ENCODE data around the gene BRD7.
"Not testable (repeated sequence)": the region's sequence is repeated elsewhere in the genome, so short reads cannot be mapped to it uniquely, and the experiment has no call there.

Gene BRD7

GRCh38 chr16:50359626-50360025 is 9.2 kb downstream of the BRD7 start:
- TF ChIP-seq, protein P1, sequence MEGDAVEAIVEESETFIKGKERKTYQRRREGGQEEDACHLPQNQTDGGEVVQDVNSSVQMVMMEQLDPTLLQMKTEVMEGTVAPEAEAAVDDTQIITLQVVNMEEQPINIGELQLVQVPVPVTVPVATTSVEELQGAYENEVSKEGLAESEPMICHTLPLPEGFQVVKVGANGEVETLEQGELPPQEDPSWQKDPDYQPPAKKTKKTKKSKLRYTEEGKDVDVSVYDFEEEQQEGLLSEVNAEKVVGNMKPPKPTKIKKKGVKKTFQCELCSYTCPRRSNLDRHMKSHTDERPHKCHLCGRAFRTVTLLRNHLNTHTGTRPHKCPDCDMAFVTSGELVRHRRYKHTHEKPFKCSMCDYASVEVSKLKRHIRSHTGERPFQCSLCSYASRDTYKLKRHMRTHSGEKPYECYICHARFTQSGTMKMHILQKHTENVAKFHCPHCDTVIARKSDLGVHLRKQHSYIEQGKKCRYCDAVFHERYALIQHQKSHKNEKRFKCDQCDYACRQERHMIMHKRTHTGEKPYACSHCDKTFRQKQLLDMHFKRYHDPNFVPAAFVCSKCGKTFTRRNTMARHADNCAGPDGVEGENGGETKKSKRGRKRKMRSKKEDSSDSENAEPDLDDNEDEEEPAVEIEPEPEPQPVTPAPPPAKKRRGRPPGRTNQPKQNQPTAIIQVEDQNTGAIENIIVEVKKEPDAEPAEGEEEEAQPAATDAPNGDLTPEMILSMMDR (conservative IDR thresholded peaks at IDR 0.05; ENCODE audit: low read length), result no peak
- DNase-seq (ENCODE audit: low read depth), result no peak
- H3K4me3 ChIP-seq (ENCODE audit: low read length), result no peak overlapping the region

- TF ChIP-seq, protein P1 (conservative IDR thresholded peaks at IDR 0.05; ENCODE audit: low read length), result peak; percentile 71
- no peak for DNase-seq (ENCODE audit: low read depth)
- no peak overlapping the region for H3K4me3 ChIP-seq (ENCODE audit: low read length)
Measured at GRCh38 chr16:50354629-50355456, 13.9 kb downstream of the BRD7 start.

GRCh38 chr16:50354082-50354481 is 14.7 kb downstream of the BRD7 start:
- TF ChIP-seq, protein P1 (conservative IDR thresholded peaks at IDR 0.05; ENCODE audit: low read length), result no peak
- peak; percentile 34 for DNase-seq (ENCODE audit: low read depth)
- H3K4me3 ChIP-seq (ENCODE audit: low read length), result no peak overlapping the region

DNA sequence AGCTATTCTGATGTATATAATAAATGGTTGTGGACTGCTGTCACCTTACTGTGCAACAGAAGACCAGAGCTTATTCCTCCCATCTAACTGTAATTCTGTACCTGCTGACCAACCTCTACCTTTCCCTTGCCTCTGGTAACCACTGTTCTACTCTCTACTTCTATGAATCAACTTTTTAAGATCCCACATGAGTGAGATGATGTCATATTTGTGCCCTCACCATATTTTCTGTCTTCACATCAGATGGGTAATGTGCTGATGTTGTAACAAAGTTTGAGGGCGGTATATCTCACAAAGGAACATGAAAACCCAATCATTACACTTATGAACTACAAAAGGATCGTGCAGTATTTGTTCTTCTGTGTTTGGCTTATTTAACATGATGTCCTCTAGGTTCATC is 16.8 kb downstream of the BRD7 start:
- no peak for DNase-seq (ENCODE audit: low read depth)
- TF ChIP-seq, protein P1 (conservative IDR thresholded peaks at IDR 0.05; ENCODE audit: low read length), result no peak
- H3K4me3 ChIP-seq (ENCODE audit: low read length), result no peak overlapping the region

DNA sequence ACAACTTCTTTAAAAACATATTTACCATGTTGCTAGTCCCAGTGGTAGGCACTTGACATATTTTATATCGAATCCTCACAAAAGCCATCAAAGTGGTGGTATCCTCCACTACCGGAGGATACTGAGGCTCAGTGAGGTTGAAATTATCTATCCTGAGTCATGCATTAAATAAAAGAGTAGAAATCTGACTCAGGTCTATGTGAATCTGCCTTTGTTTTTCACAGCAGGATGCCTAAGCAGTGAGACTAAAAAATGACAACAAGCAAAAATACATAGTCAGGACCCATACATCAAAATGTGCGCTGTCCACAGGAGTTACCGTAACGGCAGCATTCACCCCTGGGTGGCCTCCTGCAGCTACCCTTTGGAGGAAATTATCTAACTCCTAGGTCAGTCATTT is 17.7 kb downstream of the BRD7 start:
- DNase-seq (ENCODE audit: low read depth), result no peak
- no peak overlapping the region for H3K4me3 ChIP-seq (ENCODE audit: low read length)
- TF ChIP-seq, protein P1 (conservative IDR thresholded peaks at IDR 0.05; ENCODE audit: low read length), result no peak

DNA sequence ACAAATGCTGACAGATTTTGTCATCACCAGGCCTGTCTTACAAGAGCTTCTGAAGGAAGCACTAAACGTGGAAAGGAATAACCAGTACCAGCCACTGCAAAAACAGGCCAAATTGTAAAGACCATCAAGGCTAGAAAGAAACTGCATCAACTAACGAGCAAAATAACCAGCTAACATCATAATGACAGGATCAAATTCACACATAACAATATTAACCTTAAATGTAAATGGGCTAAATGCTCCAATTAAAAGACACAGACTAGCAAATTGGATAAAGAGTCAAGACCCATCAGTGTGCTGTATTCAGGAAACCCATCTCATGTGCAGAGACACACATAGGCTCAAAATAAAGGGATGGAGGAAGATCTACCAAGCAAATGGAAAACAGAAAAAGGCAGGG is 23.6 kb downstream of the BRD7 start:
- H3K4me3 ChIP-seq (ENCODE audit: low read length); DNase-seq (ENCODE audit: low read depth): not testable (repeated sequence)

DNA sequence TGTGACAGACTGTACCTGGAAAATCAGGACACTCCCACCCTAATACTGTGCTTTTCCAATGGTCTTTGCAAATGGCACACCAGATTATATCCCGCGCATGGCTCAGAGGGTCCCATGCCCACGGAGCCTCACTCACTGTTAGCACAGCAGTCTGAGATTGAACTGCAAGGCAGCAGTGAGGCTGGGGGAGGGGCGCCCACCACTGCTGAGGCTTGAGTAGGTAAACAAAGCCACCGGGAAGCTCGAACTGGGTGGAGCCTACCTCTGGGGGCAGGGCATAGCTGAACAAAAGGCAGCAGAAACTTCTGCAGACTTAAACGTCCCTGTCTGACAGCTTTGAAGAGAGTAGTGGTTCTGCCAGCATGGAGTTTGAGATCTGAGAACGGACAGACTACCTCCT is 25.2 kb downstream of the BRD7 start:
- H3K4me3 ChIP-seq (ENCODE audit: low read length); DNase-seq (ENCODE audit: low read depth): not testable (repeated sequence)

DNA sequence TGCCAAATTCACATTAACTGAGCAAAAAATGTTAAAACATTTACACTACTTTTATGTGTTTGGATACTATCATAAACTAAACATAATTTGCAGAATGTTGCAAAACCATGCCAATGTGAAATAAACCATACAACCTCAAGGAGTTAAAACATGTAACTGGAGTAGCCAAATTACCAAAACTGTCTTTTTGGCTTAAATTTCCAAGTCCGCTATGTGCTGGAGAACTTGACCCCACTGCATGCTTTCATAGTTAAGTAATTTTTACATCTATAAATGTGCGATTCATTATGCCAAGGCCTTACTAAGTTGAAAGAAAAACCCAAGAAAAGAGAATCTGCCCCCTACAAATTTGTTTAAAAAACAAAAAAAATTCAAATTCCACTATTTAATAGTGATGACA is 28.2 kb downstream of the BRD7 start:
- no peak overlapping the region for H3K4me3 ChIP-seq (ENCODE audit: low read length)
- peak; percentile 76 for DNase-seq (ENCODE audit: low read depth)
- TF ChIP-seq, protein P1 (conservative IDR thresholded peaks at IDR 0.05; ENCODE audit: low read length), result no peak
